Fibroblast of skin of scalp (primary cell): ENCODE data around the gene NUDCD3.
"Not testable (repeated sequence)": the region's sequence is repeated elsewhere in the genome, so short reads cannot be mapped to it uniquely, and the experiment has no call there.

Experiments used
- DNase-seq: peaks from one replicate; pipeline ENCODE4 v3.0.0-alpha.2; 2013

Gene NUDCD3

DNA sequence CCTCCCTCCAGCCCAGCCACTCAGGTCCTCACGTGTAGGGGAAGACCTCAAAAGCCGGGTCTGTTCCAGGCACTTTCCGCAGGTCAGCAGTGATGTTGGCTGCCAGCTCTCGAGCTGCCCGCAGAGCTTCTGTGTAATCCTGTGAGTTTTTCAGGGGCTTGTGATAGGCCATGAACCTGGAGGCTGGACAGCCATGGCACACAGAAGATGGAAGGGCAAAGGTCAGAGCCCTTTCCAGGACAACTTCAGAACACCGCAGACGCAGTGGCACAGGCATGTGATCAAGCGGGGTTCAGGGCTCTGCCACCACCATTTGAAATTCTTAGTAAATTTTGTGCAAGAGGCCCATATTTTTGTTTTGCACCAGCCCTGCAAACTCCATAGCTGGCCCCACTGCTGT, 26.7 kb upstream of the NUDCD3 start:
- DNase-seq: no peak

DNA sequence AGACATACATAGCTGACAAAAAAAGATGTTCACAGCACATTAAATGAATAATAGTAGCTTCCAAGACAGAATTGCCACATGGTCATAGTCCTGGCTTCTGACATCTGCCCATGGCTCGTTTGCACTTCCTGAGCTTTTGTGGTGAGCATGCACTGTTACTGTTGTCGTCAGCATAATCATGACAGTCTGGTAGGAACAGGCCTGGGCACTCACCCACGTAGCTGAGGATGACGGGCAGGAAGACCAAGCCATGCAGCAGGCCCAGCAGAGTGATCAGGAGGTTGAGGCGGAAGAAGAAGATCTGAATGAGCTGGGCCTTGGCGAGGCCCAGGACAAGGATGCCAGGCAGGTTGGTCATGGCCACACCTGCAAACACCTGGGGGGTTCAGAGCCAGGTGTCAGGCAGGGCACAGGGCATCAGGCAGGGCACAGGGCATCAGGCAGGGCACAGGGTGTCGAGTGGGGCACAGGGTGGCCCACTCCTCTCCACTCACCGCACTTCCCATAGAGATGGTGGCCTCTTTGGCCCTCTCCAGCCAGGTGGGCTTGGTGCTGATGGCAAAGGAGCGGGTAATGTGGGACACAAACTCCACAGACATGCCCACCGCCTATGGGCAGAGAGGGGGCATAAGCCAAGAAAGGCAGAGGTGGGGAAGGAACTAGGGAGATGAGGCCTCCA, 25.3 kb upstream of the NUDCD3 start:
- DNase-seq: no peak

DNA sequence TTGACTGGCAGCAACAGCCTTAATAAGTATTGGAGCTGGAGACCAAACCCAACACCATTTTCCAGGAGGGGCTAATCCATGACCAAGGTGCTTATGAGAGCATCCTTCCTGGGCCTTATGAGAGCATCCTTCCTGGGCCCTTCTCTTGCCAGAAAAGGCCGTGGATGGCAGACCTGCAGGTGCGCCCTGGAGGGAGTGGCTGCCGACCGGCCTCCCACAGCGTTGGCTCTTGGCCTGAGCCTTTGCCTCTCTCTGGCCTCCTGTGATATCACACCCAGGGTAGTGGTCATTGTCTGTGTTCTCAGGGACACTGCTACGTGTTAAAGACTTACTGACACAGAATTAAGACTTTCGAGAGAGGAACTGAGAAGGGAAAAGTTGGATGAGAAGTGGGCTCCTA, 22.3 kb upstream of the NUDCD3 start:
- DNase-seq: no peak

DNA sequence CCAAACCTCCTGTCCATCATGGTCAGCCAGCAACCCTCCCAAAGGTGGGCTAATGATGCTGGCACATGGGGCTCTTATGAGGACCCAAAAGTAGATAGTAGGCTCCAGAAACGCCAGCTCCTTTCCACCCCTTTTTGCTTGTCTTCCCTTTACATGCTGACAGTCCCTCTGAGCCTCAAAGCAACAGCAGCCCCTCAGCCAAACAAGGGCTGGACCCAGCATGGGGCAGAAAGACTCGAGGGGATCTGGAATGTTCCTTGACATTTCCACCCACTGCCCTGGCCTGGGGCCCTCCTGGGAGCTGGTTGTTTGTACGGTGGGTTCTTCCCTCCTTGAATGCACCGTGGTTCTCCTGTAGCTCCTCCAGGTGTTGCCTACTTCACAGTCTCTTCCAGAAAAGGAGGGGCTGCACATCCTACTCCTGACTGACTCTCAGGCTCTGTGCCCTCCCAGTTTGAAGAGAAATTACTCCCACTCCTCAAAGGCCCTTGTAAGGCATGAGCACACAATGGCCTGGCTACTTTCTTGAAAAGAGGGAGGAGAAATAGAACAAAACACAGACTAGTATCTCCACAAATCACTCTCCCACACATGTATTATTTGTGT, 21.5 kb upstream of the NUDCD3 start:
- DNase-seq: no peak

DNA sequence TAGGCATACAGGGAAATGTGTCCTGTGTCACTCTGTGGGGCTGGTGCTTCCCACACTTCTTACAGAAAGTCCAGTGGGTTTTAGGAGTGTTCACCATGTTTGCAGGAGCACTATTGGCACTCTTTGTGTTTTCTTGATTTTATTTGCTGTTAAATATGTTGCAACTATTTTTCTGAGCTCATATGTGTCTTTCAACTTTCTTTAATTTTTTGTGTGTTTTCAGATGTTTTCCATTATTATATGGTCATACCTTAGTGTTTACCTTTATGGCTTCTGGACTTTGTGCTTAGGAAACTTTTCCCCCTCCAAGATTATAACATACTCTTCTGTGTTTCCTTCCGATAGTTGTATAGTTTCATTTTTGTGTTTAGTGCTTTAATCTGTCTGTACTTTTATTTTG, 20.8 kb upstream of the NUDCD3 start:
- no peak for DNase-seq

DNA sequence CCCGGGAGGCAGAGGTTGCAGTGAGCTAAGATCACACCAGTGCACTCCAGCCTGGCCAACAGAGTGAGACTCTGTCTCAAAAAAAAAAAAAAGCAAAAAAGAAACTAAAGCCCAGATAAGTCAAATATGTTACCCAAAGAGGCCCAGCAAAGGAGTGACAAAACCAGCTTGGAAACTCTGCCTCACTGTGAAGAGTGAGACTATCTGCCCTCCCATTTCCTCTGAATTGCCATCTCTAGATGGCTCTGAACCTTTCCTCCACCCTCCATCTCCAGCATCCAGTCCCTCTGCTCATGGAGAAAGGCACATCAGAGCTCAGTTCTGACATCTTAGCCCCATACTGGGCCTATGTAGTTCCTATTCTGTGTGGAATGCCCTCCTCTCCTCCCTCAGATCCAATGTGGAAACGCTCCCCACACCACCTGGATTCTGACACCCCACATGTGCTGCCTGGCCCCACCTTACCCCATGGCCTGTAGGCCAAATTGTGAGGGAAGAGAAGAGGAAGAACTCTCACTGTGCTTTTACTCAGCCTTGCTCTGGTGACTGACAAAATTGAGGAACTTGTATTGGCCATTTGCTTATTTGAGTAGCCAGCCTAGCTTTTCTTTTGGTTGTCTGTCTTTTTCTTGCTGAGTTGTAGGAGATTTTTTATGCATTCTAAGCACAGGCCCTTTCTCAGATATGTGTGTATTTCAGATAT, 18.0 kb upstream of the NUDCD3 start:
- DNase-seq: no peak

DNA sequence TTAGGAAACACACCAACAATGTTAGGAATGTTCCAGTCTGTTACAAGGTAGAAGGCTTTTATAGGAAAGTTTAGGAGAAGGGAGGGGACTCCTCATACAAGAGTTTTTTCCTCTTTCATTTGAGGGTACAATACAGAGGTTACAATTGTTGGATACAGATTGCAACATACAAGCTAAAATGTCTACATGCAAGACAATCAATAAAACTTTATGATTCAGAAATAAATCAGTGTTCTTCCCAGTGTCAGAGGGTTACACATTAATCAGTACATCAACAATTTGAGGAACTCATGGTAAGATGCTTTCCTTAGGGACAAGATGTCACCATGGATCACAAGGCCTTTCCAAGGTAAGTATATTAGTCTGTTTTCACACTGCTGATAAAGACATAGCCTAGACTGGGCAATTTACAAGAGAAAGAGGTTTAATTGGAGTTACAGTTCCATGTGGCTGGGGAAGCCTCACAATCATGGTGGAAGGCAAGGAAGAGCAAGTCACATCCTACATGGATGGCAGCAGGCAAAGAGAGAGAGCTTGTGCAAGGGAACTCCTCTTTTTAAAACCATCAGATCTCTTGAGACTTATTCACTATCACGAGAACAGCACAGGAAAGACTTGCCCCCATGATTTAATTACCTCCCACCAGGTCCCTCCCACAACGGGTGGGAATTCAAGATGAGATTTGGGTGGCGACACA, 16.3 kb upstream of the NUDCD3 start:
- DNase-seq: not testable (repeated sequence)

DNA sequence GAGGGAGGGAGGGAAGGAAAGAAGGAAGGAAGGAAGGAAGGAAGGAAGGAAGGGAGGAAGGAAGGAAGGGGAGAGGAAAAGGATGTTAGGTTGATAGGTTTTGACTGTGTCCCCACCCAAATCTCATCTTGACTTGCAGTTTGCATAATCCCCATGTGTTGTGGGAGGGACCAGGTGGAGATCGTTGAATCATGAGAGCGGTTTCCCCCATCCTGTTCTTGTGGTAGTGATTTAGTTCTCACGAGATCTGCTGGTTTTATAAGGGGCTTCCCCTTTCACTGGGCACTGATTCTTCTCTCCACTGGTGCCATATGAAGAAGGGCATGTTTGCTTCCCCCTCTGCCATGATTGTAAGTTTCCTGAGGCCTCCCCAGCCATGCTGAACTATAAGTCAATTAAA, 15.1 kb upstream of the NUDCD3 start:
- DNase-seq: no peak

DNA sequence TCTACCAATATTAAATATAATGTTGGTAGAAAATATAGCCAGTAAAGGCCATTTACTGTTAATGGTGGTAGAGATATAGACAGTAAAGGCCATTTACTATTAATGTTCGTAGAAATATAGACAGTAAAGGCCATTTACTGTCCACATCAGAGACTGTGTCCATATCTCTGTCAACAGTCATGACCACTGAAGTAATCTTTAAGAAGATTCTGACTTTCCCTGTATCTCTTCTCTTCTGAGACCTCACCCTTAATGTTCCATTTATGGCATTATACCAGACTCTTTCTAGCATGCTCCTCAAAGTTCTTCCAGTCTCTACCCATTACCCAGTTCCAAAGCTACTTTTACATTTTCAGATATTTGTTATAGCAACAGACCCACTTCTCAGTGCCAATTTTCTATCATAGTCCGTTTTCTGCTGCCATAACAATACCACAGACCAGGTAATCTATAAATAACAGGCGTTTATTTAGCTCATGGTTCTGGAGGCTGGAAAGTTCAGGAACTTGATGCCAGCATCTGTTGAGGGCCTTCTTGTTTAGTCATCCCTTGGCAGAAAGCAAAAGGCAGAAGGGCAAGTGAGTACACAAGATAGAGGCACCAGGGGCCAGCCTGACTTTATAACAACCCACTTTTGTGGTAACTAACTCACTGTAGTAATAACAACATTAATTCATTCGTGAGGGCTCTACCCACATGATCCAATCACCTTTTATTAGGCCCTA, 7.9 kb upstream of the NUDCD3 start:
- DNase-seq: no peak

DNA sequence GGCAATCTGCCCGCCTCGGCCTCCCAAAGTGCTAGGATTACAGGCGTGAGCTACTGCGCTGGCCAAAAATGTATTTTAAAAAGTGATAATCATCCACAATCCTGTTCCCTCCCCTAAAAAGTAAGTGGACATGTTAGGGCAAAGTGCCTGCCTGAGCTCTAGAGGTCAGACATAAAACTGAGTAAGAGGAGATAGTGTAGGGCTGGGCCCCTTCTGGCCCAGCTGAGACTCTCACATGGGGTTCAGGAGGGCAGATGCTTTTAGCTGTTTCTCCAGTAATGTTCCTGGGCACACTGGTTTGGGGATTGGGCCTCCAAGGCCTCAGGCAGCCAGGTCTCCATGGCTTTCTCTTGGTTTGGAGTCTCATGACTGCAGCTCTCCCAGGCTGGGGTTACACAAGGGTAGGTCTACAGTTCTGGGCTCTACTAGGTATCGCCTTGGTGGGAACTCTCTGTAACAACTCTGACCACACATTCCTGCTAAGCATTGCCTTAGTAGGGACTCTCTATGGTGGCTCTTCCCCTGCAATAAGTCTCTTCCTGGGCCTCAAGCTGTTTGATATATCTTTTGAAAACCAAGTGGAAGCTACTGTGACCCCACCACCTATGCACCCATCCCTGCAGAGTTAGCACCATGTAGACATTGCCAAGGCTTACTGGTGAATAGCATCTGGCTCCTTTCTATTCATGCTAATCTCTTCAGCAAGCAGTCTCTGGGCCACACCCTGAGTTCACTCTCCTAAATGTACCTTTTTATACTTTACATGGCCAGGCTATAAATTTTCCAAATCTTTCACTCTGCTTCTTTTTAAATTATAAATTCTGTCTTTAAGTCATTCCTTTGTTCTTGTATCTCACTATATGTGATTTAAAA, 6.9 kb upstream of the NUDCD3 start:
- DNase-seq: no peak

DNA sequence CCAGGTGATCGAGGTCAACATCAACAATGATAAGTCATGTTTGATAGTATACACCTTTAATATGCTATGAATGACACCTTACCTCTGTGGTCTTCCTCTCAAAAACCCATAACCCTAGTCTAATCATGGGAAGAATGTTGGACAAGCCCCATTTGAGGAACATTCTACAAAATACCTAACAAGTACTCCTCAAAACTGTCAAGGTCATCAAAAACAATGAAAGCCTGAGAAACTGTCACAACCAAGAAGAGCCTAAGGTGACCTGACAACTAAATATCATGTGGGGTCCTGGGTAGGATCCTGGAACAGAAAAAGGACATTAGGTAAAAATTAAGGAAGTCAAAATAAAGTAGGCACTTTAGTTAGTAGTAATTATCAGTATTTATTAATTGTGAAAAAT, 5.9 kb upstream of the NUDCD3 start:
- no peak for DNase-seq

DNA sequence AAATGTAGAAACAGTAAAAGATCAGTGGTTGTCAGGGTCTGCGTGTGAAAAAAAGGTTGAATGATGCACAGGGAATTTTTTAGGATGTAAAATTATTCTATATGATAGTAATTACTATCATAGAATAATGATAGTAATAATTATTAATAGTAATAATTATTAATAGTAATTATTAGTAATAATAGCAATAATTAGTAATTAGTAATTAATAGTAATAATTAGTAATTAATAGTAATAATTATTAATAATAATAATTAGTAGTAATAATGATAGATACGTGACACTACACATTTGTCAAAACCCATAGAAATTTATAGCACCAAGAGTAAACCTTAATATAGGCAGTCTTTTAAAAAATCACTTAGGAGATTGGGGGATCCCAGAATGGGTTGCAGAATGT, 4.5 kb upstream of the NUDCD3 start:
- no peak for DNase-seq

DNA sequence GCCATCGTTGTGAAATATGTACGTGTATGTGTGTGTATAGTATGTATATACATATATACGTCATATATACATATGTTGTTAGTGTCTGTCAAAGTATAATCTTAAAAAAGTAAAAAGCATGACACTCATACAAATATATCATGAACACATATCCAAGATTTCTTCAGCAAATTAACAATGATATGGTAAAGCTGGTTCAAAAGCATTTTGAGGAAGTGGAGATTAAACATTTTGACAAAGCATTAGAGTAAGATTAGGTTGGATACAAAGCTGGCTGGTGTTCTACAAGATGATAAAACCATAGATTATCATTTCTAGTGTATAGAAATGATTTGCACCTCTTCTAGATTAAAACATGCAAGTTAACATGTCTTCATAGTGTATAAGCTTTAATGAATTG, 771 bp upstream of the NUDCD3 start:
- DNase-seq: no peak

DNA sequence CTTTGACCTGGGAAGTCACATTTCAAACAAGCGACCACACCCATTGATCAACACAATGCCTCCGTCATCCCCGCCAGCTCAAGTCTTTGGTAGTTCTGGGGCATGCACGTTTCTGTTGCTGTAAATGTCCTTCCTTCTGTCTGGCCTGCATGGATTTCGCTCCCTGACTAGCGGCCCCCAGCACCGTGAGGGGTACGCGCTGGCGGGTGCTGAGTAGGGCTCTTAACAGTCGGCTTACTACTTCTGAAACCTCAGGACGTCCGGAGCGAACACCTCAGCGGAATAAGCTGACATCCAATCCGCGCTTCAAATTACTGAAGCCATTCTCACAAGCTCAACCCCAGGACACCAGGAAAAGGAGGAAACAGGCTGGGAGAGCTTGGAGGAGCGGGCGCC, 505 bp downstream of the NUDCD3 start:
- DNase-seq: peak; percentile 18

DNA sequence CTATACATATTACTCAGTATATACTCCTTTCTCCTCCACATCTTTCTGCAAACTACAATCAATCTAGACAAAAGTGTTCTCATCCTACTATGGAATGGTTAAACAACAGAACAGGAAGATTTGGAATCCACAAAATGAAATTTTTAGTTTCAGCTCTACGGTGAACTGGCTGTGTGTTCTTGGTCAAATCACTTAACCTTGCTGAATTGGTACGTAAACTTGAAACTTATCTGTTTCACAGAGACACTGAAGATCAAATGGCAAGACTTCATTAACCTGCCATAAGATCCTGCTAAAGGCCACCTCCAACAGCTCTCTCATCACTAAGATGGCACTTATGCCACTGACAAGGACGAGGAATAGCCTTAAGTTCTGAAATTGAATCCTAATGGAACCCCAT, 1.5 kb downstream of the NUDCD3 start:
- DNase-seq: no peak

DNA sequence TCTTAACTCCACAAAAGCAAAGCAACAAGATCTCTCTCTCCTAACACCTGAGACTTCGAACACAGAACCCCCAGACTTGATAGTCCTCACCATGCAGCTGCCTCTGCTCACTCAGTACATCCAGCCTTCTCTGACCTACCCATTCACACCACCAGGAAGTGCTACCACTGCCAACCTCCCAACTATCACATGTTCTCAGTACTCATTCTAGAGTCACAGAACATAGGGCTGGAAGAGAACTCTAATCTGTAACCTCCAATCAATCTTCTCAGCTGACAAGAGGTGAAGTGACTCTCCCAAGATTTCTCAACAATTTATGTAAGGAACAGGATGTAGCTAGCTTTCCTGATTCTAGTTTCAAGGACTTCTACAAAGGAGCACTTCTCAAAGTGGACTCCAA, 3.8 kb downstream of the NUDCD3 start:
- DNase-seq: no peak

DNA sequence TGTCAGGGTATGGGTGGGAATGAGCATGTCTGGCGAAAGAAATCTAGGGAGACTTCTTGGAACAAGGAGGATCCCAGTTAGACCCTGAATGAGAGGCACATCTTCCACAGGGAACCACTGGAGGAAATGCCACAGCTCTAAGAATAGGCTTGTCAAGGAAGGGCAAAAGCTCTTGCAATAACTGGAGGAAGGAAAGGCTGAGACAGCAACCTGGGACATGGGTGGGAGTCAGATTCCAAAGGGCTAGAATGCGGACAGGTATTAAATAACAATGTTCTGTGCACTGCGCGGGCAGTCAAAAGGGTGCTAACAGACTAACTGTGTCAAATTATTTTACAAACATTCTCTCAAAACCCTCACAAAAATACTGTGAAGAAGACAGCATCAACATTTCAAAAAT, 4.5 kb downstream of the NUDCD3 start:
- no peak for DNase-seq

DNA sequence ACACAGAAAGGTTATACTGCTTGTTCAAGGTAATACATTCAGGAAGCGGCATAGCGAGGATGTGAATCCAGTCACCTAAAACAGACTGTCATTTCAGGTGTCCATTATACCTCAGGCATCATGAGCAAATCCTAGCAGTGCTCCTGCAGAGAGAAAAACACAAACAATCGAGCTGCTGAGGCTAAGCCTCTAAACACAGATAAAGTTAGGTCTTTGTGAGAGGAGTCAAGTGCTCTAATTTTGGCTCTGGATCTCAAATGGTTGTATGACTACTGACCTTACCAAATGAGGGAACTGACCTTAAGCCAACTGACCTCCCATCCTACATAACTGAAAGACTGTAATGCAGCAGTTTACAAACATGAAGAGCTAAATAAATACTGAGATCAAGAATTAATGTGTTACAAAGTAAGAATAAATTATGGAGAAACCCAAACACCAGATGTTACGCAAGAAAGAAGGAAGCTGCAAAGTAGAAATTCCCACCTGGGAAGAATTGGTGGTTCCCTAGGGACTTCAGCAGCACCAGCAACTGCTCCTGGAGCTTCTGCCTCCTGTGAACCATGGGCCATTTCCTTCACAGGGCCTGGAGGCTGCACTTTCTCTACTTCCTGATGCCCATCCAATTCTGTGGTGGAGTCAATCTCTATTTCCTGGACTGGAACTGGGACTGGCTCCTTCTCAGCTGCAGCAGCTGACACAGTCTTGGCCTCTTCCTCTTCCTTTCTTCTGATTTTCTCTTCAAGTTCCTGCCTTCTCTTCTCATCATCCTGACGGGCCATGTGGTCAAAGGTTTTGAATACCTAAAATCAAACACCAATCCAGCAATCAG, 5.8 kb downstream of the NUDCD3 start:
- DNase-seq: no peak

DNA sequence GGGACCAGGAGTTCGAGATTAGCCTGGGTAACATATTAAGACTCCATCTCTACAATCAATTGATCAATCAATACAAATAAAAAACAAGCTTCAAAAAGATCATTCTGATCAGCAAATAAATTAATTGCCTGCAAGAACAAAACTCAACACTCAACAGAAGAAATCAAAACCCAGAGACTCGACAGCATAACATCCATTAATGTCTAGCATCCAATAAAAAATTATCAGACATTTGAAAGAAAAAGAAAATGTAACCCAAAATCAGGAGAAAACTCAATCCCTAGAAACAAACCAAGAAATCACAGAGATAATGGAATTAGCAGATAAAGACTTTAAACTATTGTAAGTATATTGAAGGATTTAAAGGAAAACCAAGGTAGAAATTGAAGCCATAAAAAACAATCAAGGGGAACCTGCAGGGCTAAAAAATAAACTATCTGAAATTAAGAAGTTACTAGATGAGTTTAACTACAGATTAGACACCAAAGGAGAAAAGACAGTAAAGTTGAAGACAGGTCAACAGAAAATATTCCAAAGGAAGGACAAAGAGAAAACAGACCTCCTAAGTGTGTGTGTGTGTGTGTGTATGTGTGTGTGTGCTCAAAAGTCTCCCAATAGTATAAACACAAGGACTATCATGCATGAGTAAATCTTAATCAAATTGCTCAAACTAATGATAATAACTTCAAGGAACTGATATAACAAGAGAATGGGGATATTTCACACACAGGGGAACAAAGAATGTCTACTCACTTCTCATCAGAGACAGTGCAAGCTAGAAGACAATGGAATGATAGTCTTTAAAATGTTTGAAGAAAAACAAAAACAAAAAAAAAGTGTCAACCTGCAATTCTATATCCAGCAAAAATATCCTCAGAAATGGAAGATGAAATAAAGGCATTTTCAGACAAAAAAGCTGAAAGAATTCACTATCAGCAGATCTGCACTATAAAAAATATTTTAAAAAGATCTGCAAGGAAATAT, 7.7 kb downstream of the NUDCD3 start:
- DNase-seq: no peak

DNA sequence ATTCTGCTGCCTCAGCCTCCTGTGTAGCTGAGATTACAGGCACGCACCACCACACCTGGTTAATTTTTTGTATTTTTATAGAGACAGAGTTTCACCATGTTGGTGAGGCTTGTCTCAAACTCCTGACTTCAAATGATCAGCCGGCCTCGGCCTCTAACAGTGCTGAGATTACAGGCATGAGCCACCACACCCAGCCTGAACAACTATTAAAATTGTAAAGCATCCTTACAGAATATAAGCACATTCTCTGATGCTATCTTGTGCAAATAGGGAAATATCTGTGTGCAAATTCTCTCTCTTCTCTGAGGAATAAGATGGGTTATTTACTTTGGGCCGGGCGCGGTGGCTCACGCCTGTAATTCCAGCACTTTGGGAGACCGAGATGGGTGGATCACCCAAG, 12.5 kb downstream of the NUDCD3 start:
- no peak for DNase-seq
